ENCODE measurements around the gene CP. TPM values are rescaled to one million over a fixed set of nuclear protein-coding genes. Genes with fewer than 3 reads are reported as not detected.
"Not testable (repeated sequence)": the region's sequence is repeated elsewhere in the genome, so short reads cannot be mapped to it uniquely, and the experiment has no call there.

The CP gene
- 21.7 TPM for total RNA-seq (ENCODE audit: insufficient read depth, low replicate concordance)

GRCh38 chr3:149221783-149222517 lies at the start of gene CP:
Gene CP, minus strand, starts transcription at chr3:149221829. Its CDS starts 37 bp downstream, at chr3:149221792.
- DNase-seq (ENCODE audit: low spot score), result no peak

- DNase-seq (ENCODE audit: low spot score), result no peak
Observed at GRCh38 chr3:149270180-149270579, 48.6 kb upstream of the CP start.

- no peak for DNase-seq (ENCODE audit: low spot score)
Observed at GRCh38 chr3:149269687-149270086, 48.1 kb upstream of the CP start.

- no peak for DNase-seq (ENCODE audit: low spot score)
Observed at GRCh38 chr3:149267565-149267964, 45.9 kb upstream of the CP start.

GRCh38 chr3:149266736-149267135 lies 45.1 kb upstream of the CP start:
- no peak for DNase-seq (ENCODE audit: low spot score)

GRCh38 chr3:149263856-149264255 lies 42.2 kb upstream of the CP start:
- no peak for DNase-seq (ENCODE audit: low spot score)

GRCh38 chr3:149258714-149259113 lies 37.1 kb upstream of the CP start:
- DNase-seq (ENCODE audit: low spot score), result no peak

- peak; percentile 54 for DNase-seq (ENCODE audit: low spot score)
Observed at GRCh38 chr3:149258298-149258697, 36.7 kb upstream of the CP start.

- no peak for DNase-seq (ENCODE audit: low spot score)
Observed at GRCh38 chr3:149252272-149252671, 30.6 kb upstream of the CP start.

GRCh38 chr3:149251186-149251585 lies 29.6 kb upstream of the CP start:
- no peak for DNase-seq (ENCODE audit: low spot score)

GRCh38 chr3:149247929-149248691 lies 26.5 kb upstream of the CP start:
- no peak for DNase-seq (ENCODE audit: low spot score)

- DNase-seq (ENCODE audit: low spot score), result no peak
Observed at GRCh38 chr3:149247008-149247710, 25.5 kb upstream of the CP start.

GRCh38 chr3:149245738-149246451 lies 24.3 kb upstream of the CP start:
- peak; percentile 44 for DNase-seq (ENCODE audit: low spot score)

GRCh38 chr3:149243540-149243939 lies 21.9 kb upstream of the CP start:
- DNase-seq (ENCODE audit: low spot score), result peak; percentile 19

- DNase-seq (ENCODE audit: low spot score), result no peak
Observed at GRCh38 chr3:149239357-149239936, 17.8 kb upstream of the CP start.

GRCh38 chr3:149238268-149238667 lies 16.6 kb upstream of the CP start:
- not testable (repeated sequence) for DNase-seq (ENCODE audit: low spot score)

- DNase-seq (ENCODE audit: low spot score), result no peak
Observed at GRCh38 chr3:149235599-149236424, 14.2 kb upstream of the CP start.

GRCh38 chr3:149234671-149235245 lies 13.1 kb upstream of the CP start:
- no peak for DNase-seq (ENCODE audit: low spot score)

GRCh38 chr3:149233323-149233722 lies 11.7 kb upstream of the CP start:
- no peak for DNase-seq (ENCODE audit: low spot score)

- no peak for DNase-seq (ENCODE audit: low spot score)
Observed at GRCh38 chr3:149231871-149232270, 10.2 kb upstream of the CP start.
